NCI-H1417 (cell line): ENCODE measurements around the gene C4orf50.
"Not testable (repeated sequence)": the region's sequence is repeated elsewhere in the genome, so short reads cannot be mapped to it uniquely, and the experiment has no call there.

Experiments
- DNase-seq, 3 experiments: peaks; one replicate each; lab custom pipeline; 2025; lab: John Stamatoyannopoulos, UW

The C4orf50 gene

GRCh38 chr4:5863461-5864113 lies 154.6 kb downstream of the C4orf50 start:
- peak in 1 of 3 experiments; percentile 42 for DNase-seq

DNA sequence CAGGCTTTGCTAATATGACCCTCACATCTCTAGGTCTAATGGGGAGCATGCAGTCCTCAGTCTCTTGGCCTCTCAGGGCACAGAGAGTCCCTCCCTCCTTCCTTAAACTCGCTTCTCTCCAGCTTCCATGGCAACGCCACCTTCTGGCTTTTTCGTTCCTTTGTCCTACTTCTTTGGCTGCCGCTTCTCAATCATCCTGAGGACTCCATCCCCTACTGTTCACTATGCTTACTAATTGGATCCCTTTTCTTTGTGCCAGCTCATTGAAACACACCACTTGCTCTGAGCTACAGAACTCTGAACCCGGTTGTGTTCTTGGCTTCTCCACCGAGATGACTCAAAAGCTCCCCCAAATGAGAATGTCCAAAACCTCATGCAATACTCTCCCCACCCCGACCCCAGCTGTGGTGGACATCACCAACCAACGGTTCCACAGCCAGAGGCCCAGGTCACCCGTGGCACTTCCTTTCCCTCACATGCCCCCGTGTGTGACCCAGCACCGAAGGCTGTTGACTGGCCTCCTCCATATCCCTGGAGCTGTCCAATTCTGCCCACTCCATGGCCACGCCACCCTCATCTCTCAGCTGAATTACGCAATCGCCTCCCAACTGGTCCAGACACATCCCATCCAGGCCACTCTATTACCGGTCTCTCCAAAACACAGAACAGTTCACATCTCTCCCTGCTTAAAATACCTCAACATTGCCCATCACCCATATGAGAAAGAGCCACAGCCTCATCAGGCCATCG lies 160.0 kb downstream of the C4orf50 start:
- DNase-seq, result no peak

DNA sequence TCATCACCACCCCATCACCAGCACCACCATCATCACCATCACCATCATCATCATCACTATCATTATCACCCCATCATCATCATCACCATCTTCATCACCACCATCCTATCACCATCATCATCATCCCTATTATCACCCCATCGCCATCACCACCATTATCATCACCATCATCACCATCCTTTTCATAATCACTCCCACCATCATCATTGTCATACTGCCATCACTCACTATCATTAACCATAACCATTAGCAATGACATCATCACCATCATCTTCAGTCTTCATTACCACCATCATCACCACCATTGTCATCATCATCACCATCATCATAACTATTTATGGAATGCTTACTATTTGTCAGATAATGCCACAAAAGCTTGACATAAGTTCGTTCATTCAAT lies 161.0 kb downstream of the C4orf50 start:
- no peak for DNase-seq

DNA sequence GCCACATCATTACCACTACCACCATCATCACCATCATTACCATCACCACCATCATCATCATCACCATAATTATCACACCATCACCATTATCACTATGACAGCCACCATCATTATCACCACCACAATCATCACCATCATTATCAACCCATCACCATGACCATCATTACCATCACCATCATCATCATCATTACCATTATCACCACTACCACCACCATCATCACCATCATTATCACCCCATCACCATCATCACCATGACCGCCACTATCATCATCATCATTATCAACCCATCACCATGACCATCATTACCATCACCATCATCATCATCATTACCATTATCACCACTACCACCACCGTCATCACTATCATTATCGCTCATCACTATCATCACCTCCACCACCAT lies 161.9 kb downstream of the C4orf50 start:
- not testable (repeated sequence) for DNase-seq

- DNase-seq, result no peak
Measured at GRCh38 chr4:5854929-5855328, 163.3 kb downstream of the C4orf50 start.

GRCh38 chr4:5852523-5853202 lies 165.6 kb downstream of the C4orf50 start:
- DNase-seq, result no peak

- no peak for DNase-seq
Measured at GRCh38 chr4:5851637-5852301, 166.5 kb downstream of the C4orf50 start.
